ENCODE data around the gene CUEDC1.

CUEDC1 gene

GRCh38 chr17:57955183-57955931 is at the start of gene CUEDC1:
CUEDC1 (minus strand) TSS chr17:57955412; CDS start chr17:57885564, 69,848 bp downstream.
- peak; percentile 28 for DNase-seq (ENCODE audit: low read depth)

- no peak for DNase-seq (ENCODE audit: low read depth)
These were observed 48.8 kb upstream of the CUEDC1 start for GRCh38 chr17:58004060-58004459.

- DNase-seq (ENCODE audit: low read depth) = no peak
These were observed 47.8 kb upstream of the CUEDC1 start for GRCh38 chr17:58002973-58003372.

GRCh38 chr17:58002154-58002948 is 47.1 kb upstream of the CUEDC1 start:
- DNase-seq (ENCODE audit: low read depth) = no peak

GRCh38 chr17:58001461-58002124 is 46.4 kb upstream of the CUEDC1 start:
- DNase-seq (ENCODE audit: low read depth) = no peak

- no peak for DNase-seq (ENCODE audit: low read depth)
These were observed 44.3 kb upstream of the CUEDC1 start for GRCh38 chr17:57999496-58000017.

- DNase-seq (ENCODE audit: low read depth) = no peak
These were observed 43.8 kb upstream of the CUEDC1 start for GRCh38 chr17:57999010-57999495.

- DNase-seq (ENCODE audit: low read depth) = no peak
These were observed 42.0 kb upstream of the CUEDC1 start for GRCh38 chr17:57997085-57997809.

GRCh38 chr17:57995076-57995956 is 40.1 kb upstream of the CUEDC1 start:
- DNase-seq (ENCODE audit: low read depth) = no peak

- no peak for DNase-seq (ENCODE audit: low read depth)
These were observed 39.2 kb upstream of the CUEDC1 start for GRCh38 chr17:57994436-57994835.

GRCh38 chr17:57993471-57994365 is 38.5 kb upstream of the CUEDC1 start:
- DNase-seq (ENCODE audit: low read depth) = no peak

- DNase-seq (ENCODE audit: low read depth) = no peak
These were observed 36.3 kb upstream of the CUEDC1 start for GRCh38 chr17:57991537-57991936.

- DNase-seq (ENCODE audit: low read depth) = no peak
These were observed 34.8 kb upstream of the CUEDC1 start for GRCh38 chr17:57990037-57990436.

GRCh38 chr17:57988301-57989250 is 33.4 kb upstream of the CUEDC1 start:
- DNase-seq (ENCODE audit: low read depth) = peak; percentile 42

- peak; percentile 49 for DNase-seq (ENCODE audit: low read depth)
These were observed 32.5 kb upstream of the CUEDC1 start, which contains the start of gene VEZF1 for GRCh38 chr17:57987581-57988300. VEZF1 (minus strand) TSS chr17:57988254; CDS start chr17:57988111, 143 bp downstream.

- DNase-seq (ENCODE audit: low read depth) = no peak
These were observed 31.8 kb upstream of the CUEDC1 start for GRCh38 chr17:57986841-57987580.

GRCh38 chr17:57985675-57985974 is 30.4 kb upstream of the CUEDC1 start:
- DNase-seq (ENCODE audit: low read depth) = no peak

Measured in stimulated activated CD8-positive, alpha-beta memory T cell treated with anti-CD3 and anti-CD28 coated beads, Interleukin-7, amount 100 ng/mL, for 24 hours (primary cell).